ENCODE measurements around the gene TSPAN4.

GRCh38 chr11:905952-906351 is 63.3 kb downstream of the TSPAN4 start:
- TF ChIP-seq, protein P1, sequence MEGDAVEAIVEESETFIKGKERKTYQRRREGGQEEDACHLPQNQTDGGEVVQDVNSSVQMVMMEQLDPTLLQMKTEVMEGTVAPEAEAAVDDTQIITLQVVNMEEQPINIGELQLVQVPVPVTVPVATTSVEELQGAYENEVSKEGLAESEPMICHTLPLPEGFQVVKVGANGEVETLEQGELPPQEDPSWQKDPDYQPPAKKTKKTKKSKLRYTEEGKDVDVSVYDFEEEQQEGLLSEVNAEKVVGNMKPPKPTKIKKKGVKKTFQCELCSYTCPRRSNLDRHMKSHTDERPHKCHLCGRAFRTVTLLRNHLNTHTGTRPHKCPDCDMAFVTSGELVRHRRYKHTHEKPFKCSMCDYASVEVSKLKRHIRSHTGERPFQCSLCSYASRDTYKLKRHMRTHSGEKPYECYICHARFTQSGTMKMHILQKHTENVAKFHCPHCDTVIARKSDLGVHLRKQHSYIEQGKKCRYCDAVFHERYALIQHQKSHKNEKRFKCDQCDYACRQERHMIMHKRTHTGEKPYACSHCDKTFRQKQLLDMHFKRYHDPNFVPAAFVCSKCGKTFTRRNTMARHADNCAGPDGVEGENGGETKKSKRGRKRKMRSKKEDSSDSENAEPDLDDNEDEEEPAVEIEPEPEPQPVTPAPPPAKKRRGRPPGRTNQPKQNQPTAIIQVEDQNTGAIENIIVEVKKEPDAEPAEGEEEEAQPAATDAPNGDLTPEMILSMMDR (IDR thresholded peaks at IDR 0.05) = no peak
- TF ChIP-seq POLR2A (IDR thresholded peaks at IDR 0.05; ENCODE audit: low read depth) = no peak
- TF ChIP-seq EP300 (IDR thresholded peaks at IDR 0.05) = no peak

Measured in esophagus muscularis mucosa (tissue), 4 donors.